ENCODE data around the gene GATD1.
"Not testable (repeated sequence)": the region's sequence is repeated elsewhere in the genome, so short reads cannot be mapped to it uniquely, and the experiment has no call there.

The GATD1 gene

DNA sequence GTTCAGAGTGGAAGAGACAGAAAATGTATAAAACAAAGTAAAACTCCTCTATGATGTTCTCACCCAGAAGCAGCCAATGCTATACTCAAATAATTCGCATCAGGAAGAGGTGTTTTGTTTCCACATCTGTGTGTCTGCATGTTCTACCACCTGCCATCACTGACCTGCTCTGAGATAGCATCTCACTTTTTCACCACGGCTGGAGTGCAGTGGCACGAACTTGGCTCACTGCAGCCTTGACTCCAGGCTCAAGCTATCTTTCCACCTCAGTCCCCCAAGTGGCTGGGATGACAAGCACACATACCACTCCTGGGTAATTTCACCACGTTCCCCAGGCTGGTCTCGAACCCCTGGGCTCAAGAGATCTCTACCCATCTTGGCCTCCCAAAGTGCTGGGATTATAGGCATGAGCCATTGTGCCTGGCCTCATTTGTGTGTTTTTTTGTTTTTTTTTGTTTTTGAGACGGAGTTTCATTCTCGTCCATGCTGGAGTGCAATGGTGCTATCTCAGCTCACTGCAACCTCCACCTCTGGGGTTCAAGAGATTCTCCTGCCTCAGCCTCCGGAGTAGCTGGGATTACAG is 15.7 kb downstream of the GATD1 start:
- DNase-seq = no peak

DNA sequence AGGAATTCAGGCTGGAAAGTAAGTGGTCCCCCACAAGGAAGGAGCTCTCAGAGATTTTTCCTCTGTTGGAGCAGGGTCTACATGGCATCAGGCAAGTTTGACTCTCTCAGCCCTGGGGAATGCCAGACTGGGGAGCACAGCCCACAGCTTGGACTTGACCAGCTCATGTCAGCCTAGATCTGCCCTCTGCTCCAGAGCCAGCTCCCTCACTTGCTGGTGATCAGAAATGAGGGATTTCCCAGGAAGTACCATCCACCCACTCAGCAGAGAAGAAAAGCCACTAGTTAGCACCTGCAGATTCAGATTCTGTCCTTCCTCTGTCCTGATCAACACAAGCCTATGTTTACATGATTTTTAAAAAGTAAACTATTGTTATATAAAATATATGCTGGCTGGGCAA is 17.1 kb downstream of the GATD1 start:
- DNase-seq = no peak

DNA sequence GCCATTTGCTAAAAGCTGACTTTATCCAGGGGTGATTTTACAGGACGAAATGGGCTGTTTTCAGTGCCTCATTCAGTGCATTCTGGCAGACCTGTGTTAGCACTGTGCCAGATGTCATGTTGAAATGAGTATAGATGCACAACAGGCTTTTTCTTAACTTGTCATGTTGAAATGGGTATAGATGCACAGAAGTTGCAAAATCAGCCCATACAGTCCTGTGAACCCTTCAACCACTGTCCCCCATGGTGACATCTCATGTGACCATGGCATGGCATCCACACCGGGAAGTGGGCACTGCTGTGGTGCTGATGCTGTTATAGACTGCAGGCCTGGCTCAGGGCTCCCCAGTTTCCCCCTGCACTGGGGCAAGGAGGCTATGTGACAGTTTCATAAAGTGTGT is 27.6 kb downstream of the GATD1 start:
- no peak for DNase-seq

DNA sequence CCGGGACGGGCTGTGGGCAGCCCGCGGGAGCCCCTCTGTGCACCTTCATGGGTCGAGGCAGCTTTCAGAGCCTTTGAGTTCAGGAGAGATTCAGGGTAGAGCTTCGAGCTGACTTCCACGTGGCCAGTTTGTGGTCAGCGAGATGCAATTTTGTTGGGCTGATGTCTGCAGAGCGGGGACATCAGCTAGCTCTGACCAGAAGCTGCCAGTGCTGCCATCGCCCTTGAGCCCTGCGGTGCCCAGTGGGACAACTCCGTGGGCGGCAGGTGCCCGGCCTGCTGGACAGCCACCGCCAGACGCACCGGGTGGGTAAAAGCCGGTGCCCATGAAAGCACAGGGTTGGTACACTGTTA is 29.3 kb downstream of the GATD1 start:
- DNase-seq = no peak

DNA sequence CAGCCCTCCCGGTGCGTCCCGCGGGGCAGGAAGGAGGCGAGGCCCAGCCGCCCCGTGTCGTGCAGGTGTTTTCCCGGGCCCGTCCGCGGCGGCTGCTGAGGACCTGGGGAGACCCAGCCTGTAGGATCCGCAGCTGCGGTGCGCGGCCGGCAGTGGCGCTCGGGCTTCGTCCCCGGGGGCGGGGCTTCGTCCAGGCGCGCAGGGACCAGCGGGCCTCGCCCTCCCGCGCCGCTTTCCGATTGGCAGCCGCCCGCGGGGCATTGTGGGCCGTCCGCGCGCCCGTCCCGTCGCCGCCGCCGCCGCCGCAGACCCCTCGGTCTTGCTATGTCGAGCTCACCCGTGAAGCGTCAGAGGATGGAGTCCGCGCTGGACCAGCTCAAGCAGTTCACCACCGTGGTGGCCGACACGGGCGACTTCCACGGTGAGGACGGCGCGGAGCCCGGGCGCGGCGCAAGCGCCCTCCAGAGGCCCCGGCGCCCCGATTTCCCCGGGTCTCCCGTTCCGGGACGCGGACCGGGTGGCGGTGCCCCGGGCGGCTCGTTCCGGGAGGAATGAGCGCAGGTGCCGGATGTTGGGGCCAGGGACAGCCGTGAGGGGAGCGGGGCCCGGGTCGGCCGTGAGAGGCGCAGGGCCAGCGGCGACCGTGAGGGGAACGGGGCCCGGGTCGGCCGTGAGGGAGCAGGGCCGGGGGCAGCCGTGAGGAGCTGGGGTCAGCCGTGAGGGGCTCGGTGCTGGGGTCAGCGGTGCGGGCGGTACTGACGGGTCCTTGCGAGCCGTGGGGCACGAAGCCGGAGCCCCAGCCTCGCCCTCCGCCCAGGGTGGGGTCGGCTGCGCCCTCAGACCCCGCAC is 29.9 kb downstream of the GATD1 start, which contains the start of gene TALDO1:
Gene TALDO1, plus strand, starts transcription at position 307 of the 849 bp plus-strand sequence. Its CDS starts 18 bp downstream, at position 325.
- DNase-seq = peak; percentile 84

DNA sequence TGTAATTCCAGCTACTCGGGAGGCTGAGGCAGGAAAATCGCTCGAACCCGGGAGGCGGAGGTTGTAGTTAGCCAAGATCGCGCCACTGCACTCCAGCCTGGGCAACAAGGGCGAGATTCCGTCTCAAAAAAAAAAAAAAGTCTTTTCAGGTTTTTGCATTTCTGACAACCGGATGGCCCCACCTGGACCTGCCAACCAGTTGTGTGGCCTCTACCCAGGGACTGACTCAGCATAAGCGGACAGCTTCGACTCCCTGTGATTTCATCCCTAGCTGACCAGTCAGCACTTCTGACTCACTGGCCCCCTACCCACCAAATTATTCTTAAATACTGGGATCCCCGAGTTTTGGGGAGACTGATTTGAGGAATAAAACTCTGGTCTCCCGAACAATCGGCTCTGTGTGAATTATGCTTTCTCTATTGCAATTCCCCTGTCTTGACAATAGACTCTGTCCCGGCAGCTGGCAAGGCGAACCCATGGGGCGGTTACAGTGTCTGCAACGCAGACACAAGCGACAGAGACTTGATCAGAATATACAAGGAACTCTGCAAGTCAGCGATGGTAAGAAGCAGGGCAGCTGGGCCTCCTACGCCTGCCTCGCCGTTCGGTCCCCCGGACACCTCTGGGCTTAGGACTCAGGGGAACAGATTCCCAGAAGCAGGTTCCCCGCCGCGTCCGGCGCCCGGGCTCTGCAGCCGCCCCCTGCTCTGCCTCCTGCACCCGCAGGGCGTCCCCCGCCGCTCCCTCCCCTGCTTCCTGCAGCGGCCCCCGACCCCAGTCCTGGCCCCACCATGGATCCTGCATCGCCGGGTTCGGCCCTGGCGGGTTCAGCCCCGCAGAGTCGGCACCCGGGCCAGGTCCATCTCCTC is 30.8 kb downstream of the GATD1 start:
- DNase-seq = no peak

DNA sequence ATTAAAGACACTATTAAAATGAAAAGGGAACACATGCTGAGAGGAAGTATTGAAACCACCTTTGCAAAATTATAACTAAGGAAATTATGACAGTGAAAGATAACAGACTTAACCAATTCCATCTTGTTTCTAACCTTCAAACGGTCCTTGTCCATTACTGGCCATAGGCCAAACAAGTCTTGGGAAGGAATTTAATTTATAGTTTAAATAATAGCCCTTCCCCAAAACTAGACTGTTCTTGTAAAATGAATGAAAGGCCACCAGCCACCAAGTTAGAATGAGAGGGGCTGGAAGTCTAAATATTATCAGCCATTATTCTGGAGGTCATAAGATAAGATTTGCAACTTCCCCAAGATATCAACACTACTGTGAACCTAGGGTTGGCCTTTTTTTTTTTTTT is 31.9 kb downstream of the GATD1 start:
- DNase-seq = no peak

DNA sequence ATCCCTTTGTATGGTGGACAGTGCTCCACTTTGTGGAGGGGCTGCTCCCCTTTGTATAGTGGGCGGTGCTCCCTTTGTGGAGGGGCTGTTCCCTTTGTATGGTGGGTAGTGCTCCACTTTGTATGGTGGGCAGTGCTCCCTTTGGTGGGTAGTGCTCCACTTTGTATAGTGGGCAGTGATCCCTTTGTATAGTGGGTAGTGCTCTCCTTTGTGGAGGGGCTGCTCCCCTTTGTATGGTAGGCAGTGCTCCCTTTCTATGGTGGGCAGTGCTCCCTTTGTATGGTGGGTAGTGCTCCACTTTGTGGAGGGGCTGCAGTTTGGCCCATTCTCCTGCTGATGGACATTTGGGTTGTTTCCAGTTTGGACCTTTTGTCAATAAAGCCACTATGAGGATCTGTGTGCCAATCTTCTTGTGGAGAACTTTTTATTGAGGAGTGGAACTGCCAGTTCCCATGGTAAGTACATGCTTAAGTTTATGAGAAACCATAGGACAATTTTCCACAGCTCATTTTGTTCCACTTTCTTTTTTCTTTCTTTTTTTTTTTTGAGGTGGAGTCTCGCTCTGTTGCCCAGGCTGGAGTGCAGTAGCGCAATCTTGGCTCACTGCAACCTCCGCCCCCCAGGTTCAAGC is 34.6 kb downstream of the GATD1 start:
- no peak for DNase-seq

DNA sequence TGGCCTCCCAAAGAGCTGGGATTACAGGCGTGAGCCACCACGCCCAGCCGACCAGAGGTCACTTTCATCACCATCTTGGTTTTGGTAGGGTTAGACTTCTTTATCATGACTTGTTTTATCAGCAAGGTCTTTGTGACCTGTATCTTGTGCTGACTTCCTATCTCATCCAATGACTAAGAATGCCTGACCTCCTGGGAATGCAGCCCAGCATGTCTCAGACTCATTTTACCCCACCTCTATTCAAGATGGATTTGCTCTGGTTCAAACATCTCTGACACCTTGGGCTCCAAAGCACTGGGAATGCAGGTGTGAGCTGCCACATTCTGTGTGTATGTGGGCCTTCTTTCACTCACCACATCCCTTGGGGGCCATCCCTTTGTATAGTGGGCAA is 35.1 kb downstream of the GATD1 start:
- no peak for DNase-seq

DNA sequence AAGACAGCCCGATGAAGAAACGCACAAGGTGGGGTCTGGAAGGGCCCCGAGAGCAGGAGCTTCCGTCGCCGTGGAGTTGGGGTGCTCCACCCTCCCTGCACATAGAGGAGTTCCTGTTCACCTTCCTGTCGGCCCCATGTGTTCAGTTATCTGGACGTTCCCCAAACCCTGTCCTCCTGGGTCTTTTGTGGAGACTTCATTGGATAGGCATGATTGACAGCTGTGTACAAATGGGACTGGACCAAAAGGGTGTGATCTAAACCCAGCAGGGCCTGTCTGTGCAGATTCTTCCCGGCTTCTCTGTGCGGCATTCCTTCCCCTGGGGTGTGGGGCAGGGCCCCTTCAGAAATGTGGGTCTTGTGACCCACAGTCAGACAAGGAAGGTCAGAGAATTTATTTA is 39.4 kb downstream of the GATD1 start:
- DNase-seq = not testable (repeated sequence)

DNA sequence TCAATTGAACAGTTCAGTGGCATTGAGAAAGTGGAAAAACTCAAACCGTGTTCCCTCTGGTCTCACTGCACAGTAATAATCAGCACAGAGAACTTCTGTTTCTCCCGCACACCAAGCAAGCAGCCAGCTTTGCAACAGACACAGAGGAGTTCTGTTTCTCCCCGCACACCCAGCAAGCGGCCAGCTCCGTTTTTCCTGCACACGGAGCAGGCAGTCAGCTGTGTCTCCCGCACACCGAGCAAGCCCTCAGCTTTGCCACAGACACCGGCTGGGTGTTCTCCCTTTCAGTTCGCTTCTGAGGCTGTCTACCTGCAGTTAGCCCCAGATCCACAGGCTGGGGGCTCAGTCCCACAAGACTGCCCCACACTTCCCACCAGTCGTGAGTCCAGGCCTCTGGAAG is 39.9 kb downstream of the GATD1 start:
- DNase-seq = no peak

DNA sequence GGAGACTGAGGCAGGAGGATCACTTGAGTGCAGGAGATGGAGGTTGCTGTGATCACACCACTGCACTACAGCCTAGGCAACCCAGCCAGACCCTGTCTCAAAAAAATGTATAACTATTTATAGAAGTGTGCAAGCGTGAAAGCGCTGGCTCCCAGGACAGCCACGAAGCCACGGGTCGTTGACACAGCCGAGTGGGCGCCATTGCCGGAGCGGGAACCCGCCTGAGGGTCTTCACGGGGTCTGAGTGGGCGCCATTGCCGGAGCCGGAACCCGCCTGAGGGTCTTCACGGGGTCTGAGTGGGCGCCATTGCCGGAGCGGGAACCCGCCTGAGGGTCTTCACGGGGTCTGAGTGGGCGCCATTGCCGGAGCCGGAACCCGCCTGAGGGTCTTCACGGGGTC is 42.7 kb downstream of the GATD1 start:
- DNase-seq = not testable (repeated sequence)

DNA sequence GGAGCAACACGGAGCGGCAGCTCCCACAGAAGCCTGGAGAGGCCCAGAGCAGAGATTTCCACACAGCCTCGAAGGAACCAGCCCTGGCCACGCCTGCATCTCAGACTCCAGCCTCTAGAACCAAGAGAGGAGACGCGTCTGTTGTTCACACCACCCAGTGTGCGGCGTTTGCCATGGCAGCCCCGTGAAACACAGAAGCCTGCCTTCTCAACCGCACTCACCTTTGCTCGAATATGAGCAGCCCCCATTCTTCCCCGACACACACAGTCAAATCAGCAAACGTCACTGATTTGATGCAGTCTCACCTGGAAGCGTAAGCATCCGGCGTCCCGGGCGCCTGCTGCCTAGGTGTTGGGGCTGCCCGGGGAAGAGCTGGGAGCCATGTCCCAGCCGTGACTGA is 44.2 kb downstream of the GATD1 start:
- DNase-seq = no peak

DNA sequence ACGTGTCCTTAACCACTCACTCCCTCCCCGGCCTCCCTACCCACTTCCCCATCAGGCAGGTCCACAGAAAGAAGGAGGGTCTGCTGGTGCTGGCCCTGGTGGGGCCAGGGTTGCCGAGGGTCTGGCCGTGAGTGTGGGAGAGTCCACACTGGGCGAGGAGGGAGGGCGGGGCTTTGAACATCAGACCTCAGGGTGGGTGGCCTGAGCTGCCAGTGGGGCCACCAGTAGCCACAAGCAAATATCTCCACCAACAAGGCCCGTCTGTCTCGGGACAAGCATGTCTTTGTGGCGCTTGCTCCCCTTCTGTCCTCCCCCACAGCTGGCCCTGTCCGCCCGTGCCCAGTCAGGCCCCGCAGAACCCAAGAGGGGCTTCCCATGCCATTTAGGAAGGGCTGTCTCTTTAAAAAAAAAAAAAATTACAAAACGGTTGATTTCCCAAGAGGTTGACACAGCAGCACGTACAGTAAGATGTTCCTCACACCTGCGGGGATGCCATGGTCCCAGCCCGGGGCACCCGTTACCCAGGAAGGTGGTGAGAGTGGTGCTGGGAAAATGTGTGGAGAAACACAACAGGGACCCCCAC is 47.7 kb downstream of the GATD1 start:
- no peak for DNase-seq

DNA sequence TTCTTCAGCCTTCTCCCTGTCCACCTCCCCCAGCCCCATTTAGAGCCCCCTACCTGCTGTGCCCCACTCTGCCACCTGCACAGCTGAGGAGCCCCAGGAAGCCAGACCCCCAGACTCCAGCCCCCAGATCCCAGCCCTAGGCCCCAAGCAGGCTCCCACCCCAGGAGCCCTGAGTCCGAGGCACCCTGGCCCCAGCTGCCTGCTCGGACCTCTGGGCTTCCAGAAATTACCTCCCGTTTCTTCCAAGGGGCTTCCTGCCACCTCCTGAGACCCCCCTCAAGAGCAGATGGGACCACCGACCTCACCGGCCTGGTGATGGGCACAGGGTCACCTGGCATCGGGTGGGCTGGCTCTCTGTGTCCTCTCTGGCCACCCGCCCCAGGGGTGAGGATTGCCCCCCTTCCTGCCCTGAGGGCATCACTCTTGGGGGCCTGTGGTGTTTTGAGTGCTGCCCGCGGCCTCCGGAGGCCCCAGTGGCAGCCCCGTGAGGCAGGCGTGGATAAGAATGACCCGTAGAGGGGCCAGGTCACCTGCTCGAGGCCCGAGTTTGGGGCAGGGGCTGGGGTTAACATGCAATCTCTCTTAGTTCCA is 48.3 kb downstream of the GATD1 start:
- DNase-seq = no peak

DNA sequence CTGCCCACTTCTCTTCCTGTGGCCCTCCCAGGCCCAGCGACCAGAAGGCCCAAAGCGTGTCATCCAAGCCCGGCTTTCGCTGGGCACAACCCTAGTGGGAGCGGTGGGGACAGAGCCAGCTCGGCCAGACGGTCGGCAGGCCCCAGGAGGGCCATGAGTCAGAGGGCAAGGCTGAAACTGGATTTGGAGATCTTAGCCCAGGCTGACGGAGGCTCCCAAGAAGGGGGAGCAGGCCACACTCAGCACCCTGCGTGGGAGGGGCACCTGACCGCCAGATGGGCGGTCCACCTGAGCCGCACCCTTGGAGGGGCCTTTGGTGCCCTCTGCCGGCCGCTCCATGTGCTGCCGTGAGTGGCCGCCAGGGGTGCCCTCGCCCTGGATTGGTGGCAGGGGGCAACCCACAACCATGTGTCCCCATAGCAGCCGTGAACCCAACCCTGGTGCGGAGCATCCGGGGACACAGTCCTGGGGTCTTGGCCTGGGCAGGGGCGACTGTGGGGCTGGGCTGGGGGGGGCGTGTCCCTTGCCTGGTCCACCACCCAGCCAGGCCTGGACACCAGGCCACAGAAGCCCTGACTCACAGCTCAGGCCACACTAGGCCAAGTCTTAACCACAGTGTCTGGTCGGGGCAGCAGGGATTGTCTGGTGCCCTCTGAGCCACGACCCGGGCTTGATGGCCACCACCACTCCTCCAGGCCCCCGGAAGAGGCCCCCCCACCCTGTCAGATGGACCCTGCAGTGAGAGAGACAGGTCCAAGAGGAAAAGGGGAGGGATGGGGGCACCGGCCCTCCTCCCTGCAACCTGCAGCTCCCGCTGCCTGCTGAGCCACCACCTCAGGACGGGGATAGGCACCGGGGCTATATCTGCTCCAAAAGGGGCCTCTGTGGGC is 49.2 kb downstream of the GATD1 start:
- DNase-seq = no peak

DNA sequence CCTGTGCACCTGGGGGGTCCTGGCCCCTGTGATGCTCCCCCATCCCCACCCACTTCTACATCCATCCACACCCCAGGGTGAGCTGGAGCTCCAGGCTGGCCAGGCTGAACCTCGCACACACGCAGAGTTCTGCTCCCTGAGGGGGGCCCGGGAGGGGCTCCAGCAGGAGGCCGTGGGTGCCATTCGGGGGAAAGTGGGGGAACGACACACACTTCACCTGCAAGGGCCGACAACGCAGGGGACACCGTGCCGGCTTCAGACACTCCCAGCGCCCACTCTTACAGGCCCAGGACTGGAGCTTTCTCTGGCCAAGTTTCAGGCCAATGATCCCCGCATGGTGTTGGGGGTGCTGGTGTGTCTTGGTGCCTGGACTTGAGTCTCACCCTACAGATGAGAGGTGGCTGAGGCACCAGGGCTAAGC is 50.0 kb downstream of the GATD1 start:
- no peak for DNase-seq

DNA sequence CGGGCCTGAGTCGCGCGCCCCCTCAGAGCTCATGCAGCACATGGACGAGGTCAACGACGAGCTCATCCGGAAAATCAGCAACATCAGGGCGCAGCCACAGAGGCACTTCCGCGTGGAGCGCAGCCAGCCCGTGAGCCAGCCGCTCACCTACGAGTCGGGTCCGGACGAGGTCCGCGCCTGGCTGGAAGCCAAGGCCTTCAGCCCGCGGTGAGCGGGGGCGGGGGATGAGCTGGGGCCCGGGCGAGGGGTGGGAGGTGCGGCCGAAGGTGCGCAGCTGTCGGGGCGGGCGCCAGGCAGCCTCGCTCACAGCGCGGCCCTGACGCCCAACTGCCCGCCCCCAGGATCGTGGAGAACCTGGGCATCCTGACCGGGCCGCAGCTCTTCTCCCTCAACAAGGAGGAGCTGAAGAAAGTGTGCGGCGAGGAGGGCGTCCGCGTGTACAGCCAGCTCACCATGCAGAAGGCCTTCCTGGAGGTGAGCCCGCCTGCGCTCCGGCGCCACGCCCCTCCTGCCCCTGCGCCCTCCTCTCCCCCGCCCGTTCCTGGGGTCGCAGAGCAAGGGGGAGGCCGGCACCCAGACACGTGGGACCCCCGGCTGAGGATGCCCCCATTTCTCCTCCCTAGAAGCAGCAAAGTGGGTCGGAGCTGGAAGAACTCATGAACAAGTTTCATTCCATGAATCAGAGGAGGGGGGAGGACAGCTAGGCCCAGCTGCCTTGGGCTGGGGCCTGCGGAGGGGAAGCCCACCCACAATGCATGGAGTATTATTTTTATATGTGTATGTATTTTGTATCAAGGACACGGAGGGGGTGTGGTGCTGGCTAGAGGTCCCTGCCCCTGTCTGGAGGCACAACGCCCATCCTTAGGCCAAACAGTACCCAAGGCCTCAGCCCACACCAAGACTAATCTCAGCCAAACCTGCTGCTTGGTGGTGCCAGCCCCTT is 50.7 kb downstream of the GATD1 start:
- no peak for DNase-seq

DNA sequence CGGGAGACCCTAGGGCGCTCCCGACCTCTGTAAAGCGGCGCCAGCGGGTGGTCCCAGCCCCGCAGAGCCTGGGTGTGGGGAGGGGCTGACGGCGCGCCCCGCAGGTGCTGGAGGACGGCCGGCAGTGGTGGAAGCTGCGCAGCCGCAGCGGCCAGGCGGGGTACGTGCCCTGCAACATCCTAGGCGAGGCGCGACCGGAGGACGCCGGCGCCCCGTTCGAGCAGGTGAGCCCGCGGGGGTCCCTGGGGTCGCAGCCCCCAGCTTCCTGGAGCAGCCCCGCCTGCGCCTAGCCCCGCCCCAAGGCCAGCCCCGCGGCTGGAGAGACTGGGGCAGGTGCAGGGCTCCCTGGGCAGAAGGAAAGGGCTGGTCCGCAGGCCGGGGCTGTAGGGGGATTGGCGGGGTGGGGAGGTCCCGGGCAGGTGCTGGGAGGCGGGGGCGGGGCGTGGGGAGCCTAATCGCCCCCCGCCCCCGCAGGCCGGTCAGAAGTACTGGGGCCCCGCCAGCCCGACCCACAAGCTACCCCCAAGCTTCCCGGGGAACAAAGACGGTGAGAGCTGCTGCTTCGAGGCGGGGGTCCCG is 51.6 kb downstream of the GATD1 start:
- no peak for DNase-seq

All from GDM1 (cell line).